Mesenchymal stem cell (in vitro differentiated cells and primary cell): ENCODE results near the gene KPNA4.
A peak's percentile ranks its signal among the peaks of the same experiment; 100 is the strongest.

Source experiments
- DNase-seq: peaks from one replicate; pipeline ENCODE4 v3.0.0-alpha.2; 2013
- H2AFZ ChIP-seq: one replicate; pipeline ENCODE4 v1.6.1; 2013; ENCODE audit warnings: low read depth, mild to moderate bottlenecking, control low read depth, inconsistent platforms, low read length, moderate library complexity
- H2AK5ac ChIP-seq: 2 replicates; pipeline ENCODE4 v1.6.1; 2013; ENCODE audit warnings: low read length, moderate library complexity, mild to moderate bottlenecking, inconsistent platforms; ENCODE audit not compliant: severe bottlenecking
- H2BK120ac ChIP-seq: one replicate; pipeline ENCODE4 v1.6.1; 2013; ENCODE audit warnings: low read depth, mild to moderate bottlenecking, inconsistent platforms, low read length, moderate library complexity
- H2BK12ac ChIP-seq, 2 experiments: one replicate each; pipeline ENCODE4 v1.6.1; 2013; ENCODE audit warnings: inconsistent platforms in 2 of 2, low read length in 2 of 2, mild to moderate bottlenecking in 2 of 2, moderate library complexity in 2 of 2, control low read depth in 1 of 2
- H2BK15ac ChIP-seq: one replicate; pipeline ENCODE4 v1.6.1; 2013; ENCODE audit warnings: mild to moderate bottlenecking, low read depth, inconsistent platforms; ENCODE audit not compliant: poor library complexity, severe bottlenecking
- H2BK5ac ChIP-seq: 2 replicates; pipeline ENCODE4 v1.6.1; 2013; ENCODE audit warnings: low read depth, mild to moderate bottlenecking, low read length, control low read depth, inconsistent platforms; ENCODE audit not compliant: poor library complexity, severe bottlenecking
- H3K14ac ChIP-seq, 2 experiments: one replicate each; pipeline ENCODE4 v1.6.1; 2013; ENCODE audit warnings: inconsistent platforms in 2 of 2, low read length in 2 of 2, control low read depth in 1 of 2, mild to moderate bottlenecking in 1 of 2, moderate library complexity in 1 of 2
- H3K18ac ChIP-seq, 2 experiments: one replicate each; pipeline ENCODE4 v1.6.1; 2013; ENCODE audit warnings: inconsistent platforms in 2 of 2, low read length in 2 of 2, control low read depth in 1 of 2, low read depth in 1 of 2, mild to moderate bottlenecking in 1 of 2
- H3K23ac ChIP-seq, 2 experiments: one replicate each; pipeline ENCODE4 v1.6.1; 2013; ENCODE audit warnings: inconsistent platforms in 2 of 2, low read length in 2 of 2, mild to moderate bottlenecking in 2 of 2, moderate library complexity in 2 of 2, control low read depth in 1 of 2
- H3K27ac ChIP-seq: 2 replicates; pipeline ENCODE4 v1.5.1; 2013; ENCODE audit warnings: mild to moderate bottlenecking, moderate library complexity, low read length, control low read depth, inconsistent platforms; ENCODE audit not compliant: poor library complexity, severe bottlenecking
- H3K27me3 ChIP-seq, 2 experiments: 2 replicates each; pipeline versions ENCODE4 v1.6.1 to v1.7.0; 2013; ENCODE audit warnings: low read length in 2 of 2, mild to moderate bottlenecking in 2 of 2, moderate library complexity in 2 of 2, control low read depth in 1 of 2, inconsistent platforms in 1 of 2; ENCODE audit not compliant: control insufficient read depth in 1 of 2, insufficient read depth in 1 of 2
- H3K36me3 ChIP-seq, 2 experiments: 2 replicates each; pipeline versions ENCODE4 v1.6.1 to v1.7.0; 2013; ENCODE audit warnings: low read length in 2 of 2, control low read depth in 1 of 2, inconsistent platforms in 1 of 2, low read depth in 1 of 2, mild to moderate bottlenecking in 1 of 2; ENCODE audit not compliant: insufficient read depth in 2 of 2, control insufficient read depth in 1 of 2
- H3K4ac ChIP-seq, 2 experiments: one replicate each; pipeline ENCODE4 v1.6.1; 2013; ENCODE audit warnings: inconsistent platforms in 2 of 2, low read length in 2 of 2, mild to moderate bottlenecking in 2 of 2, moderate library complexity in 2 of 2, control low read depth in 1 of 2, low read depth in 1 of 2
- H3K4me1 ChIP-seq: 2 replicates; pipeline ENCODE4 v1.6.1; 2013; ENCODE audit warnings: low read depth, low read length, control low read depth; ENCODE audit not compliant: control insufficient read depth, insufficient read depth
- H3K4me2 ChIP-seq: 2 replicates; pipeline ENCODE4 v1.6.1; 2013; ENCODE audit warnings: low read length, mild to moderate bottlenecking, inconsistent platforms; ENCODE audit not compliant: poor library complexity, severe bottlenecking
- H3K4me3 ChIP-seq, 2 experiments: 2 replicates each; pipeline versions ENCODE4 v1.5.1 to v1.7.0; 2013; ENCODE audit warnings: low read length in 2 of 2, mild to moderate bottlenecking in 2 of 2, control low read depth in 1 of 2, low read depth in 1 of 2; ENCODE audit not compliant: insufficient read depth in 1 of 2
- H3K79me1 ChIP-seq: replicated peaks from 2 replicates; pipeline ENCODE4 v1.6.1; 2013; ENCODE audit warnings: mild to moderate bottlenecking, control low read depth, low read length, inconsistent platforms; ENCODE audit not compliant: poor library complexity, severe bottlenecking
- H3K9ac ChIP-seq: 2 replicates; pipeline ENCODE4 v1.7.0; 2013; ENCODE audit warnings: mild to moderate bottlenecking, low read length, moderate library complexity
- H3K9me3 ChIP-seq: 2 replicates; pipeline ENCODE4 v1.7.0; 2013; ENCODE audit warnings: mild to moderate bottlenecking, low read length; ENCODE audit not compliant: control insufficient read depth
- H4K8ac ChIP-seq: one replicate; pipeline ENCODE4 v1.6.1; 2013; ENCODE audit warnings: inconsistent platforms, mild to moderate bottlenecking, low read length, moderate library complexity
- H4K91ac ChIP-seq: one replicate; pipeline ENCODE4 v1.6.1; 2013; ENCODE audit warnings: mild to moderate bottlenecking, low read length, inconsistent platforms
- WGBS: methylation state at CpG from one replicate; pipeline ENCODE4 v1.1.7; 2013; ENCODE audit warnings: mixed read lengths; 5-methylcytosine and 5-hydroxymethylcytosine counted together

The KPNA4 gene

DNA sequence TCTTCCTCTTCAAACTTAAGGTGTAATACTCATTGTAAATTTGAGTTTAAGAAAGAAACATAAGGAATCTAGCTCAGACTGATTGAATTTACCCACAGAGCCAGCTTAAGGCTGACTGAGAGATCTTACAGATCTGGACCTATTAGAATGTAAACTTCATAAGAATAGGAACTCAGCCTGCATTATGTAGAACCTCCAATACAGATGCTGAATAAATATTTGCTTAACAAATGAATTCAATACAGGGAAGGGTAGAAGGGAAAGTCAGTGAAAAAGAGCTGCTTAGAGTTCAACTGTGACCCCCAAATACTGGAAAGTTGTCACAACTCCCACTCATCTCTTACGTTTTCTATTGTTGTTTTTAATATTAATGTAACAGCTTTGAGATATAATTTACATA, 11.5 kb downstream of the KPNA4 start:
- DNase-seq = no peak
- no peak overlapping the region for H3K4me3 ChIP-seq
- no peaks in the 10 kb centered on the region for H3K79me1 ChIP-seq
- H2BK5ac ChIP-seq = no peak overlapping the region
- no peak overlapping the region for H3K4me2 ChIP-seq
- H4K8ac ChIP-seq = no peak overlapping the region
- no peak overlapping the region for H3K14ac ChIP-seq
- H3K9me3 ChIP-seq = no peaks in the 10 kb centered on the region
- no peak overlapping the region for H3K27ac ChIP-seq
- H3K18ac ChIP-seq = no peak overlapping the region
- H4K91ac ChIP-seq = no peak overlapping the region
- no CpG with 5 or more reads among the region's 1 CpG for WGBS
- H3K4me1 ChIP-seq = no peaks in the 10 kb centered on the region
- no peak overlapping the region for H2BK120ac ChIP-seq
- no peak overlapping the region for H2AFZ ChIP-seq
- no peaks in the 10 kb centered on the region for H3K27me3 ChIP-seq
- H2BK12ac ChIP-seq = no peak overlapping the region
- no peak overlapping the region for H2AK5ac ChIP-seq
- H3K36me3 ChIP-seq = peaks cover 6 to 15% of the 10 kb centered on the region in 2 experiments
- no peak overlapping the region for H3K23ac ChIP-seq
- H3K4ac ChIP-seq = no peak overlapping the region
- H3K9ac ChIP-seq = no peak overlapping the region
- no peak overlapping the region for H2BK15ac ChIP-seq

DNA sequence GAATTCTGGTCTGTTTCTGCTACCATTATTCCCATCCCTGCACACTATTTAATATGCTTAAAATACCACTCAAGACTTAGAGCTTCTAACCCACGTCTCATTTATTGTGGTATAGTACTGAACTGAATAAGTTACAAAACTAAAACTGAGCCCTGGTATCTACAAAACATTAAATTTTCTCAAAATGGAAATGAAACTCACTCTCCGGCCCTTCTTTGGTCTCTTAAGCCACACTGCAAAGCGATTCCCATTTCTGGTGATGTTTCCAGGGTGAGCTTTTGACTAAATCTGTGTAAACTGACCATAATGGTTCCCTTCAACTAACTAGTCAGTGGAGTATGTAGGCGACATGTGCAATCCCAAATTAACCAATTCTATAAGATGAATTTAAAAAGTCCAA, 18.6 kb downstream of the KPNA4 start:
- H4K8ac ChIP-seq = no peak overlapping the region
- no peak overlapping the region for H2AFZ ChIP-seq
- H3K18ac ChIP-seq = no peak overlapping the region
- H3K4ac ChIP-seq = no peak overlapping the region
- H3K27ac ChIP-seq = no peak overlapping the region
- H3K9ac ChIP-seq = no peak overlapping the region
- H2BK5ac ChIP-seq = no peak overlapping the region
- no peak overlapping the region for H2AK5ac ChIP-seq
- WGBS = 100% methylated on average over 2 of the region's 4 CpGs
- no peak overlapping the region for H2BK12ac ChIP-seq
- H3K27me3 ChIP-seq = no peaks in the 10 kb centered on the region
- H3K79me1 ChIP-seq = no peaks in the 10 kb centered on the region
- H3K36me3 ChIP-seq = peaks cover 4 to 6% of the 10 kb centered on the region in 2 experiments
- no peak overlapping the region for H2BK15ac ChIP-seq
- peaks cover 7% of the 10 kb centered on the region for H3K4me1 ChIP-seq
- H3K4me3 ChIP-seq = no peak overlapping the region
- no peak overlapping the region for H3K23ac ChIP-seq
- H2BK120ac ChIP-seq = no peak overlapping the region
- no peaks in the 10 kb centered on the region for H3K9me3 ChIP-seq
- no peak overlapping the region for H3K14ac ChIP-seq
- H4K91ac ChIP-seq = no peak overlapping the region
- no peak for DNase-seq
- no peak overlapping the region for H3K4me2 ChIP-seq

DNA sequence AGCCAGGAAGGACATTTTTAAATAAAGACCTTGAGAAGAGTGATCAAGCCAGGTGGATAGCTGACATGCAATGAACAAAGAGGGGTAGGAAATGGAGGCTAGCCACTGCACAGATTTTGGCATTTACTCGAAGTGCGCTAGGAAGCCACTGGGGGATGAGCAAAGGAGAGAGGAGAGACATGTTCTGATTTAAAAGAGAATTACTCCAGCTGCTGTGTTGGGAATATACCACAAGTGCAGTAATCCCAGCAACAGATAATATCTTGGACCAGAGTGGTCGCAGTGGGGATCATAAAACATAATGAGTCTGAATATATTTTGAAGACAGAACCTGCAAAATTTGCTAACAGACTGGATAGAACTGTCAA, 19.9 kb downstream of the KPNA4 start:
- Histone ChIP-seq H3K4me2 (no peak overlapping the region), H3K14ac (no peak overlapping the region)

DNA sequence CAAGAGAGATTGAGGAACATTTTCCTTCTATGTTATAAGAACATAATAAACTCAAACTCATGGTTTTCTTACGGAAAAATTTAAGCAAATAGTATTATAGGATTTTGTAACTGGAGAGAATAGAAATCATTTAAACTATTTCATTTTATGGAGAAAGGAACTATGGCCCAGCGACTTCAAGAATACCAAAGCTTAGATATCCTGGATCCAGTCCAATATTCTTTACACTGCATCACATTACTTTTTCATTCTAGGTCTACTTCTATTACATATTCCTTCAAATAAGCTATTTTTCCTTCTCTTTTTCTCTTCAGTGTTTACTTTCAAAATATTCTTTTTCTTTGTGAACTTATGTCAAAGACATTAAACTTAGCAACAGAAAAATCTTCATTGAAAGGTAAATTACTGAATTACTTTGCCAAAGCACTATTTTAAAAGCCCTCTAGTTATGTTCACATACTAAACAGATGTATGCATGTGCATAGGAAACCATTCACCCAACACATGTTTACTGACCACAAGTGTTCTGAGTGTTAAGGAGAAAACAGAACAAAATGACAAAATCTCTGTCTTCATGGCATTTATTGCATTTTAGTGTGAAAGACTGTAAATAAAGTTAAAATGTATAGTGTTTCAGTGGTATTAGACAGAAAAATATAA, 20.4 kb downstream of the KPNA4 start:
- peak overlapping the region; percentile 8 for H3K27ac ChIP-seq
- H3K27me3 ChIP-seq = no peaks in the 10 kb centered on the region
- H2BK12ac ChIP-seq = no peak overlapping the region
- H3K4me3 ChIP-seq = no peak overlapping the region
- no peak for DNase-seq
- 100% methylated on average over 1 of the region's 2 CpGs for WGBS
- no peak overlapping the region for H4K8ac ChIP-seq
- no peak overlapping the region for H2BK15ac ChIP-seq
- peaks cover 7% of the 10 kb centered on the region for H3K4me1 ChIP-seq
- H4K91ac ChIP-seq = no peak overlapping the region
- no peak overlapping the region for H2AFZ ChIP-seq
- H2BK120ac ChIP-seq = no peak overlapping the region
- H3K9me3 ChIP-seq = no peaks in the 10 kb centered on the region
- H2AK5ac ChIP-seq = no peak overlapping the region
- no peak overlapping the region for H3K18ac ChIP-seq
- no peak overlapping the region for H3K4ac ChIP-seq
- no peak overlapping the region for H2BK5ac ChIP-seq
- H3K14ac ChIP-seq = no peak overlapping the region
- peaks cover 0 to 3% of the 10 kb centered on the region in 2 experiments for H3K36me3 ChIP-seq
- H3K9ac ChIP-seq = no peak overlapping the region
- H3K4me2 ChIP-seq = no peak overlapping the region
- no peak overlapping the region for H3K23ac ChIP-seq
- H3K79me1 ChIP-seq = no peaks in the 10 kb centered on the region

More for the DNA sequence above, 19.9 kb downstream of the KPNA4 start:
- Histone ChIP-seq H4K91ac (no peak overlapping the region), H2BK15ac (no peak overlapping the region), H3K4ac (no peak overlapping the region), H2BK120ac (no peak overlapping the region), H3K4me3 (no peak overlapping the region), H3K27me3 (no peaks in the 10 kb centered on the region), H3K9ac (no peak overlapping the region), H2AFZ (no peak overlapping the region), H3K27ac (peak overlapping the region; percentile 8), H3K79me1 (no peaks in the 10 kb centered on the region), H4K8ac (no peak overlapping the region), H3K36me3 (peaks cover 0 to 6% of the 10 kb centered on the region in 2 experiments), H3K18ac (no peak overlapping the region), H2BK12ac (no peak overlapping the region), H3K23ac (no peak overlapping the region), H2AK5ac (no peak overlapping the region), H2BK5ac (no peak overlapping the region), H3K4me1 (peaks cover 7% of the 10 kb centered on the region), H3K9me3 (no peaks in the 10 kb centered on the region)
- 80% methylated on average over 3 of the region's 3 CpGs for WGBS
- DNase-seq = no peak
